ENCODE results near the gene SOX15.
"Not testable (repeated sequence)": the region's sequence is repeated elsewhere in the genome, so short reads cannot be mapped to it uniquely, and the experiment has no call there.

The SOX15 gene

DNA sequence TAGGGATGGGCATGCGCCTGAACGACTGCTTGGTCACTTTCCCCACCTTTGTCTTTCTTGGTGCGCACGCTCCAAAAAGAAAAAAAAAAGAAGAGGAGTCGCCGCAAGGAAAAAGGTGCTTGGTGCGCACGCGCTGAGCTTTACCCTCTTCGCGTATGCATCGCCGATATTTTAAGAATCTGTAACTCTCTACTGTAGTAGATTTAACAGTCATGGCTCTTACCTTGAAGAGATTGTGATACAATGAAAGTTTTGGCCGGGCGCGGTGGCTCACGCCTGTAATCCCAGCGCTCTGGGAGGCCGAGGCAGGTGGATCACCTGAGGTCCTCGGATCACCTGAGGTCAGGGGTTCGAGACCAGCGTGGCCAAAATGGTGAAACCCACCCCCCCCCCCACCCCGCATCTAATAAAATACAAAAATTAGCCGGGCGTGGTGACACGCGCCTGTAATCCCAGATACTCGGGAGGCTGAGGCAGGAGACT lies 25.4 kb upstream of the SOX15 start:
- Mint-ChIP-seq H3K4me1 (peaks cover 36% of the 10 kb centered on the region), H3K4me3 (peak overlapping the region; percentile 83)
- ATAC-seq, result no peak

DNA sequence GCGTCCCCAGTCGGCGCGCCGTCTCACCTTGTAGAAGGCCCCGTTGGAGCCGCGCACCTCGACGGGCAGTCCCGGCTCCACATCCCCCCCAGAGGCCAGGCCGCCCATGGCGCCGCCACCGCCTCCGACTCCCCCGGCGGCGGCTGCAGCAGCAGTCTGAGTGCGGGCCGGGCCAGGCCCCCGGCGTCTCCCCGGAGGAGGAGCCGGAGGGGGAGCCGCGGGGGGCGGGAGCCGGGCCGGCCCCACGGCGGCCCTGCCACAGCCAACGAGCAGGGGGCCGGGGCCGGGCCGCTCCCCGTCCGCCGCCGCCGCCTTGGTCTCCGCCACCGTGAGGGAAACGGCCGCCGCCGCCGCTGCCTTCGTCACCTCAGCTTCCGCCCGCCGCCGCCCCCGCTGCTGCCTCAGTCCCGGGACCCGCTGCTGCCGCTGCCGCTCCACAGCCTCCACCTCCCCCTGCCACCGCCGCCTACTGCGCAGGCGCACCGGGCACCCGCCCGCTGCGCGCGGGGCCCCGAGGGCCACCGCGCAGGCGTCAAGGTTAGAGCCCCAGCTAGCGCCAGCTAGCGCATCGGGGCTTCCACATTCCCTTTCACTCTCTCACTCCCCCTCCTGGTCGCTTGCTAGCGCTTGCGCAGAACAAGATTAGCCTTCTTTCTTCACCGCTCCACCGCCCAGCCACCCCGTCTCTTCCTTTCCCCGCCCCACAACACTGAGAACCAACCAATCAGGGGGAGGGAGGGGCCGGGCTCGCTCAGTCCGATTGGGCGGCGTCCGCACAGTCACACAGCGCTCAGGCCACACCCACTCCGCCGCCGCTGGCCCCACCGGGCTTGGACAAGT lies 24.8 kb upstream of the SOX15 start, which contains the start of gene FXR2:
Gene FXR2, minus strand, starts transcription at position 473 of the 840 bp plus-strand sequence. Its CDS starts 365 bp downstream, at position 108.
- DNase-seq (ENCODE audit: low spot score in 2 of 2) (peak; percentile 97 to 99), ATAC-seq (peak; percentile 95)
- H3K4me1 Mint-ChIP-seq, result peaks cover 37% of the 10 kb centered on the region
- H3K27ac Mint-ChIP-seq, result peak within 1 kb of the TSS; percentile 90
- H3K4me3 Mint-ChIP-seq, result peak within 1 kb of the TSS; percentile 83
- no peaks in the 10 kb centered on the region for H3K9me3 Mint-ChIP-seq
- H3K36me3 Mint-ChIP-seq, result peaks cover 33% of the 10 kb centered on the region

More for the DNA sequence above, 25.4 kb upstream of the SOX15 start:
- Mint-ChIP-seq H3K9me3 (no peaks in the 10 kb centered on the region), H3K27ac (peak overlapping the region; percentile 90), H3K36me3 (peaks cover 33% of the 10 kb centered on the region)
- DNase-seq (ENCODE audit: low spot score in 2 of 2), result no peak

DNA sequence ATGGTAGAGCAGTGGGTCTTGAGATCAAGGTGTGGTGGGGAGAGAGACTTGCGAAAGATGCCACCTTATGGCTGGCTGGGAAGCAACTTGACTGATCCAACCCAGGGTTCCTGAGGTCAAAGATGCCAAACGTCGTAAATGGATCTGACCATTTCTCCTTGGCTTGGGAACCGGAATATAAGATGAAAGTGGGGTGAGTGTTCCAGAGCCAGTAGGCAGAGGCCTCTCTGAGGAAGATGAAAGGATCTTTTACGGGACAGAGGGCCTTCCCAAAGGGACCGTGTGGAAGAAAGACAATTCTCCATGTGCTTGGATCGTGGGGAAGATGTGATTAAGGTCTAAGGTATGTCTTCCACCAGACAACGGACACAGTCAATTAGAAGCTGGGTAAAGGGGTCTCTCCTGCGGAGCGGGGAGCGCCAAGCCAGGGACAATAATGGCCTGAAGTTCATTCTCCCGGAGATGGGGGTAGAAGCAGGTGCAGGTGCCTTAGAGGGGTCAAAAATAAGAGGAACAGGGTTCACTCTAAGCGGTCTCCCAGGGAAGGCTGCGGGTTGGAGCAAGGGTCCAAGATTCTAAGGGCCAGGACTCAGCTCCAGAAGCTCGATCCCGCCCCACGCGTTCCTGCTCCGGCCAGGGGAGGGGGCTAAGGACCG lies 24.0 kb upstream of the SOX15 start:
- ATAC-seq (no peak), DNase-seq (ENCODE audit: low spot score in 2 of 2) (peak in 1 of 2 donors; percentile 54)
- Mint-ChIP-seq H3K36me3 (peaks cover 33% of the 10 kb centered on the region), H3K27ac (peak overlapping the region; percentile 84), H3K9me3 (no peaks in the 10 kb centered on the region), H3K4me3 (peak overlapping the region; percentile 83), H3K4me1 (peaks cover 37% of the 10 kb centered on the region)

DNA sequence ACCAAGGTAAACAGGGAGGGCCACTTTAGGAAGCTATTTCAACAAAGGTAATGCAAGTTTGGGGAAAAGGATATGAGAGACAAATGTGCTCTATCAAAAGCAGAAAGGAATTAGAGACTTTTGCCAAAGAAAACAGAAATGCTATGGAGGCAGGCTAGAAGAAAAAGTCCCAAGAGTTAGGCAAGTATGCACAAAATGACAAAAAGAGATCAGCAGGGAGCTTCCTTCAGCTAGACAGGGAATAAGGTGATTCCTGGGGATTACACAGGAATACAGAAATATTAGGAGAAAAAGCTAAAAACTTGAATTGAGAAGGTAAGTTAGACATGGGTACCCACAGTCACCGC lies 22.4 kb upstream of the SOX15 start:
- Mint-ChIP-seq H3K9me3 (no peaks in the 10 kb centered on the region), H3K27ac (no peak overlapping the region), H3K36me3 (peaks cover 40% of the 10 kb centered on the region), H3K4me3 (peak overlapping the region; percentile 83), H3K4me1 (peaks cover 37% of the 10 kb centered on the region)
- ATAC-seq, result no peak
- no peak for DNase-seq (ENCODE audit: low spot score in 2 of 2)

DNA sequence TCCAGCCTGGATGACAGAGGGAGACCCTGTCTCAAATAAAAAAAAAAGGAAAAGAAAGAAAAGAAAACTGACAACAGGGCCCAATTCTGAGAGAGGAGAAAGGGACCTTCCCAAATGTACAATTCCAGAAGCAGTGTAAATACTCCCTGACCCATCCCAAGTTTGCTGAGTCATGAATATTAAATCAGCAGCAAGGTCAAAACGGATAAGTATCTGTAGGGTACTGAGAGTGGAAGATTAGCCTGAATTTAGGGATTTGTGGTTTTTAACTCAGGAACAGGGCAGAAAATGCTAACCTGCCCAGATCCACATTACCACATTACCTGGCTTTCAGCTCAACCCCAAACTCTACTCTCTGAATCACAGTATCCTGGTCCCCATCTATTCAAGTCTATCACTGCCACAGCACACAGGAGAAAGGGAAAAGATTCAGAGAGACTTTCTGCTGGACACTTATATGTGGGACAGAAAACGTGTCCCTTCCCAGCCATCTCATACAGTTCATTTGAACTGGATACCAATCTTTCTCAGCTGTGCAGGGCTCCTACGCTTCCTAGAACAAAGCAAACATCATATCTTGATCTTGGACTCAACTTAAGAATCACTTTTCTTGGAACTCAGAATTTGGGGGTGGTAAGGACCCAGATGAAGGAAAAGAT lies 21.9 kb upstream of the SOX15 start:
- peak overlapping the region; percentile 83 for H3K4me3 Mint-ChIP-seq

DNA sequence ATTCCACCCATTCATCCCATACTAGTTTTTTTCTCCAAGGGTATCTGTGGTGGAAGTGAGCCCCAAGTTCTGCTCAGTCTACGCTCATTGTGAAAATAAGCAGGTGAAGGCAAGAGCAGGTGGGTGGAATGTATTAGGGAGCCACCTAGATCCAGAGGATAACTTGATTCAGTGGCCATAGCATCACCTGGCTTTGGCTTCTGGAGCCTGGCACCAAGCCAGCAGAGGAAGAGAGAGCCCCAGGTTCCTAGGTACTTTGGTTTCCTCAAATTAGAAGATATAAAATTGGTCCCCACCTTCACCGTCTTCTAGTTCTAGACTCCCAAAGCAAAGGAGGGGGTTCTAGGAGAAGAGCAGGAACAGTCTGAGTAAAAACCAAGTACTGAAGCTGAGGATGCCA lies 20.7 kb upstream of the SOX15 start:
- ATAC-seq (no peak), DNase-seq (ENCODE audit: low spot score in 2 of 2) (no peak)
- no peaks in the 10 kb centered on the region for H3K9me3 Mint-ChIP-seq
- no peak overlapping the region for H3K4me3 Mint-ChIP-seq
- H3K4me1 Mint-ChIP-seq, result peaks cover 45% of the 10 kb centered on the region
- H3K36me3 Mint-ChIP-seq, result peaks cover 51% of the 10 kb centered on the region
- H3K27ac Mint-ChIP-seq, result no peak overlapping the region

More for the DNA sequence above, 21.9 kb upstream of the SOX15 start:
- Mint-ChIP-seq H3K4me1 (peaks cover 37% of the 10 kb centered on the region), H3K9me3 (no peaks in the 10 kb centered on the region), H3K36me3 (peaks cover 40% of the 10 kb centered on the region), H3K27ac (no peak overlapping the region)
- DNase-seq (ENCODE audit: low spot score in 2 of 2) (no peak), ATAC-seq (no peak)

DNA sequence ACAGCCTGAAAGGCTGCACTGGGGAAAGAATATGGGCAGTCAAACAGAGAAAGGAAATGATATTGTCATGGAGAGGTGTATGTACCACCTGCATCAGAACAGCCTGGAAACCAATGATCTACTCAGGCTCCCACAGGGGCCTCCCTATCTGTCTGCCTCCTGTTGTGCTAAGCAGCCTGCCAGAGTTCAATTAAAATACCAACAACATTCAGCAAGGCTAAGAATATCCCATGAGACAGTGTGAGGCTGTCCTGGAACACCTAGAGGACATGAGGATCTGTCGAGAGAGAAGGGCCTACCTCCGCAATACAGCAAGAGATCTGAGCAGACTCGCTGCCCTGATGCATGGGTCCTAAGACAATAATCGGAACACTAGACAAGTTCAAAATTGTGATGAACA lies 16.4 kb upstream of the SOX15 start:
- DNase-seq (ENCODE audit: low spot score in 2 of 2), result no peak
- Mint-ChIP-seq H3K4me1 (peaks cover 18% of the 10 kb centered on the region), H3K9me3 (no peaks in the 10 kb centered on the region), H3K36me3 (peaks cover 63% of the 10 kb centered on the region), H3K4me3 (no peak overlapping the region), H3K27ac (peak overlapping the region; percentile 5)
- no peak for ATAC-seq

DNA sequence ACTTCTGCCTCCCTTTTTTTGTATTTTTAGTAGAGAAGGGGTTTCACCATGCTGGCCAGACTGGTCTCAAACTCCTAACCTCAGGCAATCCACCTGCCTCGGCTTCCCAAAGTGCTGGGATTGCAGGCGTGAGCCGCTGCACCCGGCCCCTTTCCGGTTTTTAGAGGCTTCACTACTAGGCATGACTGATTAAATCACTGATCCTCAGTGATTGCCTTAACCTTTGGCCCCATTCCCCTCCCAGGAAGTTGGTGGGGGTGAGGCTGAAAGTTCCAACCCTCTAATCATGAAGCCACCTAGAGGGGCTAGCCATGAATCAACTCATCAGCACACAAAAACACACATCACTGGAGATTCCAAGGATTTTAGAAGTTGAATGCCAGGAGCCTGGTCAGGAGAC lies 7.7 kb upstream of the SOX15 start:
- H3K4me1 Mint-ChIP-seq; H3K4me3 Mint-ChIP-seq; ATAC-seq; H3K9me3 Mint-ChIP-seq; DNase-seq (ENCODE audit: low spot score in 2 of 2): not testable (repeated sequence)
- Mint-ChIP-seq H3K27ac (peak overlapping the region; percentile 75), H3K36me3 (peaks cover 100% of the 10 kb centered on the region)

DNA sequence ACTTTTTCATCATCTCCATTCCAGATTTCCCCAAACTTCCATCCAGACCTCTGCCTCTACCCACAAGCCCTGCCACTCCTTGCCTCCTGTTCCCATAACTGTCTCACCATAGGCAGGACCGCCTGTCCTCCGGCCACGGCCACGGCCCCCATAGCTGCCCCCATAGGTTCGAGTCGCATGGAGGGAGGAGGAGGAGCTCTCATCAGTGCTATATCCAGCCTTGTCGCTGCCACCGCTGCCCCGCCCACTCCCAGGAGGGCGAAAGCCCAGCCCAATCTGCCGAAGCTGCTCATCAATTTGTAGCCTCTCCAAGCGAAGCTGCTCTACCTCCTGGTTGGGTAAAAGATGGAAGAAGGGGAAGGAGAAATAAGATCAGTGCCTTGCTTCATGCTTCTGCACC lies 3.4 kb upstream of the SOX15 start:
- Mint-ChIP-seq H3K36me3 (peaks cover 85% of the 10 kb centered on the region), H3K27ac (peak overlapping the region; percentile 8), H3K4me3 (no peak overlapping the region), H3K4me1 (no peaks in the 10 kb centered on the region), H3K9me3 (no peaks in the 10 kb centered on the region)
- ATAC-seq (no peak), DNase-seq (ENCODE audit: low spot score in 2 of 2) (no peak)

DNA sequence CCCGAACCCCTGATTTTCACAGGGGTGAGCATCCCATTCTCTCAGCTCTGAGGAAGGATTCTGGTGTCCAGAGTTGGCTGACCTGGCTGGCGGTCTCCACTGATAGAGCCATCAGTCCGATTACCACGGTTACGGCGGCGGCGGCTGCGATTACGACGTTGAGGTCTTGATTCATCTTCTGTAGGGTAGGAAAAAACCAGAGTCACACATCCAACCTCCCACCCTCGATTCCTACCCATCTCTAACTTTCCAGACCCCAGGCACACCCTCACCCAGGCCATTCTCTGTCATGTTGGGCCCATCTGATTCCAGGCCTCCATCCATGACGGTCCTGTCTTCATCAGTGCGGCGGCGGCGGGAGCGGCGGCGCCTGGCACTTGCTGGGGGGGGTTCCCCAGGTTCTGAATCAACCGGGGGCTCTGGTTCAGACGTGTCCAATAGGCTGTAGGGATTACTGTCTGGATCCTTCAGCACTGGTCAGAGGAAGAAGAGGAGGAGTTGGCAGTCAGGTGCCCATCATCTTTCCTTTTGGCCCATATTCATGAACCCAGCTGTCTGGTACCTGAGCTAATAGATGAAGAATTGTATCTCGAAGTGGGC lies 2.6 kb upstream of the SOX15 start:
- Mint-ChIP-seq H3K9me3 (no peaks in the 10 kb centered on the region), H3K27ac (no peak overlapping the region), H3K36me3 (peaks cover 85% of the 10 kb centered on the region), H3K4me3 (no peak overlapping the region), H3K4me1 (peaks cover under 1% of the 10 kb centered on the region)
- DNase-seq (ENCODE audit: low spot score in 2 of 2) (no peak), ATAC-seq (no peak)

DNA sequence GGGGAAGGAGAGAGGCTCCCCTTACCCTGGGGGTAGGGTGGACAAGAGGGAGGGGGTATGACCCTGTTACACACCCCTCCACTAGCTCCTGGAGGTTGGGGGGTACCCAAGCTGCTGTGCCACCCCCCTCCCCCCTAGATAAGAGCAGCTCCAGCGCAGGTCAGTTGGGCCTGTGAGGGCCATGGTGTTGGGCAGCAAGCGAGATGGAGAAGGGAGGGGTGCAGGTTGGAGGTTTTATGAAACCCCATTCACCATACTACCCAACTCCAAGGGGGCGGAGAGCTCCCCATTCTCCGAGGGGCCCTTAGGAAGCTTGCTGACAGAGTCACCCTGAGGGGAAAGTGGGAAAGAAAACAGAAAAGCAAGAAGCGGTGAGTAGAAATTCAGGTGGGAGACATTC lies 1.7 kb upstream of the SOX15 start:
- ATAC-seq (no peak), DNase-seq (ENCODE audit: low spot score in 2 of 2) (no peak)
- peaks cover 6% of the 10 kb centered on the region for H3K4me1 Mint-ChIP-seq
- H3K36me3 Mint-ChIP-seq, result peaks cover 85% of the 10 kb centered on the region
- no peak overlapping the region for H3K4me3 Mint-ChIP-seq
- H3K9me3 Mint-ChIP-seq, result no peaks in the 10 kb centered on the region
- peak overlapping the region; percentile 82 for H3K27ac Mint-ChIP-seq

DNA sequence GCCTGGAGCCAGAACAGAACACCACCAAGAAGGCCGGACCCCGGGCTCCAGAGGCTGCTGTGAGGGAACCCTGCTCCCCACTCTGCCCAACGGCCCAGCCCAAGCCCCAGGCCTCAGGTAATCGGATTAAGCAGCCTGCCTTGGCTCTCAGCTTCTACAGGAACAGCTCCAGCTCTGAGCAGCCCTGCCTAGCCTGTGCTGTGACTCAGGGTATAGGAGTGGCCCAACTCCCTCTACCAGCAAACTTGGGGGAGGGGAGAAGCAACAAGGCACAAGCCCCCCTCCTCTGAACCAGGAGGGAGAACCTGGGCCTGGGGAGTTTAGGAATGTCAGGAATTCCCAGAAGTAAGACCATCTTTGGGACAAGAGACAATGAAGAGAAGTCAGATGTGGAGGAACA lies 849 bp upstream of the SOX15 start:
- H3K4me1 Mint-ChIP-seq, result peaks cover 8% of the 10 kb centered on the region
- DNase-seq (ENCODE audit: low spot score in 2 of 2), result no peak
- H3K4me3 Mint-ChIP-seq, result no peak overlapping the region
- peaks cover 77% of the 10 kb centered on the region for H3K36me3 Mint-ChIP-seq
- peak overlapping the region; percentile 82 for H3K27ac Mint-ChIP-seq
- peak; percentile 20 for ATAC-seq
- H3K9me3 Mint-ChIP-seq, result no peaks in the 10 kb centered on the region

DNA sequence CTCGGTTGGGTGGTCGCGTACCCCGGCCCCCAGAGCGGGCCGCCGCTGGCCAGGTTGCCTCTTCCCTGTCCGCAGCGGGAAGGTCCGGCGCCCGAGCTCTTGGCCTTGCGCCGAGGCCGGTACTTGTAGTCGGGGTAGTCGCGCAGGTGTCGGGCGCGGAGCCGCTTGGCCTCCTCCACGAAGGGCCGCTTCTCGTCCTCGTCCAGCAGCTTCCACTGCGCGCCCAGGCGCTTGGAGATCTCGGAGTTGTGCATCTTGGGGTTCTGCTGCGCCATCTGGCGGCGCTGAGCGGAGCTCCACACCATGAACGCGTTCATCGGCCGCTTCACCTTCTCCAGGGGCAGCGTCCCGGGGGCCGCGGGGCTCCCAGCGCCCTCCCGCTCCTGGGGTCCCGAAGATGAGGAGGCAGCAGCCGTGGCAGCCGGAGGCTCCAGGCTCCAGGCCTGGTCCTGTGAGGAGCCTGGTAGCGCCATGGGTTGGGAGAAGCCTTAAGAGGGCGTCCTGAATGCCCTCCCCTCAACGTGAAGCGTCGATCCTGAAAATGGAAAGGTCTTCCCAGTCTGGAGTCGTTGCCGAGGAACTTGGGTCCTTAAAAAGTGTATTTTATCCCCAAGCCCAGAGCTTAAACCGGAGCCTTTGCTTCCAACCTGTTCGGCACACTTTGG lies 558 bp downstream of the SOX15 start:
- DNase-seq (ENCODE audit: low spot score in 2 of 2) (peak; percentile 47 to 81), ATAC-seq (peak; percentile 80)
- Mint-ChIP-seq H3K27ac (no peak overlapping the region), H3K4me1 (peaks cover 20% of the 10 kb centered on the region), H3K36me3 (peaks cover 73% of the 10 kb centered on the region), H3K4me3 (no peak overlapping the region), H3K9me3 (no peaks in the 10 kb centered on the region)

DNA sequence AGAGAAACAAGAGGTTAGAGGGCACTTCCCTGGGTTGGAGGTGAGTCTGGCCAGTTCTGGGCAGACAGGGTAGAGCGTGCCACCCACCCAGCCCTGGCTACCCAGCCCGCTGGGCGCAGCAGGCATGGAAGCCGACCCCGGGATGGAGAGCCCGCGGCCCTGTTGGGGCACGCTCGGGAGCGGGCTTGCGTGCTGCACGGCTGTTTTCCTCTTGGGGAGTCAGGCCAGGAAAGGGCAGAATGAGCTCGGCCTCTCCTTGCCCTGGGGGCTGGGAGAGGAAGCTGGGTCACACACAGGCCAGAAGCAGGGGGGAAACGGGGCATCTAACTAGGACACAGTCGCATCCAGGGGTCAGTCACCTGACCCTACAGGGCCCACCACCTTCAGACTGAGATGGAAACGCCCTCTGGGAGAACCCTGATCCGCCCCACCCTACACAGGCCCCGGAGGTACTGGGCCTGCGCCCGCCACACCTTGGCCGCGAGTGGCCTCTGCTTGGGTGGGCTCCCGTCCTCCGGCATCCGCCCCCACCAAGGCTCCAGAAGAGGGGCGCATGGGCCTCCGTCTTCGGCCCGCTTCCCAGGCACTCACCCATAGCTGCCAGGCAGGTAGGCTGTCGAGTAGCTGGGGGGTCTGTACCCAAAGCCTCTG lies 1.2 kb downstream of the SOX15 start:
- DNase-seq (ENCODE audit: low spot score in 2 of 2) (peak in 1 of 2 donors; percentile 51), ATAC-seq (no peak)
- H3K9me3 Mint-ChIP-seq, result no peaks in the 10 kb centered on the region
- peaks cover 73% of the 10 kb centered on the region for H3K36me3 Mint-ChIP-seq
- peaks cover 22% of the 10 kb centered on the region for H3K4me1 Mint-ChIP-seq
- H3K4me3 Mint-ChIP-seq, result no peak overlapping the region
- peak overlapping the region; percentile 49 for H3K27ac Mint-ChIP-seq

Data from stimulated activated effector memory CD8-positive, alpha-beta T cell treated with anti-CD3 and anti-CD28 coated beads, Interleukin-12 subunit alpha, Interleukin-12 subunit beta, amount 100 ng/mL, for 72 hours (primary cell).